OCI-LY1 (cell line): ENCODE measurements around the gene SLC1A4.

Source experiments
- EZH2 ChIP-seq: fragments of 200-600 bp; sonication (generic), shearing (Covaris generic); IDR thresholded peaks from 2 replicates; pipeline ENCODE4 v1.8.0; 2017; ENCODE audit warnings: borderline replicate concordance, mixed run types, mild to moderate bottlenecking, antibody characterized with exemption, low read length, moderate library complexity, mixed read lengths
- TF ChIP-seq, protein P1 (sequence below): fragments of 200-600 bp; sonication (generic), shearing (Covaris generic); IDR thresholded peaks from 2 replicates; pipeline ENCODE4 v1.5.1; 2017; ENCODE audit warnings: mild to moderate bottlenecking, antibody characterized with exemption, low read length, moderate library complexity, mixed read lengths

GRCh38 chr2:65032019-65032975, 43.1 kb downstream of the SLC1A4 start:
- TF ChIP-seq, protein P1, sequence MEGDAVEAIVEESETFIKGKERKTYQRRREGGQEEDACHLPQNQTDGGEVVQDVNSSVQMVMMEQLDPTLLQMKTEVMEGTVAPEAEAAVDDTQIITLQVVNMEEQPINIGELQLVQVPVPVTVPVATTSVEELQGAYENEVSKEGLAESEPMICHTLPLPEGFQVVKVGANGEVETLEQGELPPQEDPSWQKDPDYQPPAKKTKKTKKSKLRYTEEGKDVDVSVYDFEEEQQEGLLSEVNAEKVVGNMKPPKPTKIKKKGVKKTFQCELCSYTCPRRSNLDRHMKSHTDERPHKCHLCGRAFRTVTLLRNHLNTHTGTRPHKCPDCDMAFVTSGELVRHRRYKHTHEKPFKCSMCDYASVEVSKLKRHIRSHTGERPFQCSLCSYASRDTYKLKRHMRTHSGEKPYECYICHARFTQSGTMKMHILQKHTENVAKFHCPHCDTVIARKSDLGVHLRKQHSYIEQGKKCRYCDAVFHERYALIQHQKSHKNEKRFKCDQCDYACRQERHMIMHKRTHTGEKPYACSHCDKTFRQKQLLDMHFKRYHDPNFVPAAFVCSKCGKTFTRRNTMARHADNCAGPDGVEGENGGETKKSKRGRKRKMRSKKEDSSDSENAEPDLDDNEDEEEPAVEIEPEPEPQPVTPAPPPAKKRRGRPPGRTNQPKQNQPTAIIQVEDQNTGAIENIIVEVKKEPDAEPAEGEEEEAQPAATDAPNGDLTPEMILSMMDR = no peak
- TF ChIP-seq EZH2 = no peak
